HepG2 (cell line): ENCODE data around the gene SYNGR2. TPM values are rescaled to one million over a fixed set of nuclear protein-coding genes. Genes with fewer than 3 reads are reported as not detected.

Experiments
- ADNP ChIP-seq: sonication (generic); formaldehyde crosslinking; IDR thresholded peaks from 2 replicates; pipeline ENCODE4 v1.4.0; 2020; ENCODE audit warnings: missing genetic modification reagents
- KDM1A ChIP-seq: IDR thresholded peaks from 2 replicates; pipeline ENCODE4 v1.6.1; 2016; ENCODE audit warnings: missing compliant biosample characterization
- MYC ChIP-seq: sonication (generic); formaldehyde crosslinking; IDR thresholded peaks from 2 replicates; pipeline ENCODE4 v1.9.0; 2021; ENCODE audit warnings: missing genetic modification reagents, borderline replicate concordance
- SIN3A ChIP-seq: IDR thresholded peaks from 2 replicates; pipeline ENCODE4 v1.6.1; 2011; ENCODE audit warnings: low read depth, mild to moderate bottlenecking, control low read depth, low read length, borderline replicate concordance
- ZMYM3 ChIP-seq: sonication (generic); formaldehyde crosslinking; IDR thresholded peaks from 2 replicates; pipeline ENCODE4 v1.5.1; 2020; ENCODE audit warnings: mild to moderate bottlenecking, missing genetic modification reagents
- ZNF709 ChIP-seq: sonication (generic); formaldehyde crosslinking; IDR thresholded peaks from 2 replicates; pipeline ENCODE4 v1.5.0; 2020; ENCODE audit warnings: mild to moderate bottlenecking, missing genetic modification reagents
- ZNF879 ChIP-seq: sonication (generic); formaldehyde crosslinking; IDR thresholded peaks from 2 replicates; pipeline ENCODE4 v1.8.1; 2023; ENCODE audit warnings: missing genetic modification reagents
- polyA plus RNA-seq, 8 experiments: library from polyadenylated mRNA; depleted of rRNA in 3 of 8; stranded (reverse) in 7 of 8; unstranded in 1 of 8; fragments of >200 nt; fragmentation: Illumina TruSeq in 4 of 8; extraction: Trizol in 4 of 8; gene quantifications; 2 replicates each; pipeline versions ENCODE4 v1.2.1 to v1.2.3, GENCODE V29; 2011 to 2016; ENCODE audit warnings: low read depth in 4 of 8, missing spikeins in 1 of 8, mixed read lengths in 1 of 8; ENCODE audit not compliant: insufficient read depth in 1 of 8
- total RNA-seq, 5 experiments: library from RNA; depleted of rRNA; stranded (reverse); fragments of >200 nt; fragmentation: Illumina TruSeq; extraction: Trizol; gene quantifications; 2 replicates each; pipeline ENCODE4 v1.2.3, GENCODE V29; 2016; ENCODE audit warnings: low read depth in 1 of 5
- TF ChIP-seq, protein P1 (sequence below): sonication (generic); formaldehyde crosslinking; IDR thresholded peaks from 2 replicates; pipeline ENCODE4 v1.8.1; 2023; ENCODE audit warnings: mild to moderate bottlenecking, moderate library complexity, missing genetic modification reagents
- TF ChIP-seq, protein P2 (sequence below): sonication (generic); formaldehyde crosslinking; IDR thresholded peaks from 2 replicates; pipeline ENCODE4 v1.4.0; 2020; ENCODE audit warnings: missing genetic modification reagents

SYNGR2 gene
- total and polyA plus RNA-seq, 2 of the 13 experiments (the other 11 are each of a cell fraction or from before 2014, with no cell fraction given) = 46.7 to 170 TPM

DNA sequence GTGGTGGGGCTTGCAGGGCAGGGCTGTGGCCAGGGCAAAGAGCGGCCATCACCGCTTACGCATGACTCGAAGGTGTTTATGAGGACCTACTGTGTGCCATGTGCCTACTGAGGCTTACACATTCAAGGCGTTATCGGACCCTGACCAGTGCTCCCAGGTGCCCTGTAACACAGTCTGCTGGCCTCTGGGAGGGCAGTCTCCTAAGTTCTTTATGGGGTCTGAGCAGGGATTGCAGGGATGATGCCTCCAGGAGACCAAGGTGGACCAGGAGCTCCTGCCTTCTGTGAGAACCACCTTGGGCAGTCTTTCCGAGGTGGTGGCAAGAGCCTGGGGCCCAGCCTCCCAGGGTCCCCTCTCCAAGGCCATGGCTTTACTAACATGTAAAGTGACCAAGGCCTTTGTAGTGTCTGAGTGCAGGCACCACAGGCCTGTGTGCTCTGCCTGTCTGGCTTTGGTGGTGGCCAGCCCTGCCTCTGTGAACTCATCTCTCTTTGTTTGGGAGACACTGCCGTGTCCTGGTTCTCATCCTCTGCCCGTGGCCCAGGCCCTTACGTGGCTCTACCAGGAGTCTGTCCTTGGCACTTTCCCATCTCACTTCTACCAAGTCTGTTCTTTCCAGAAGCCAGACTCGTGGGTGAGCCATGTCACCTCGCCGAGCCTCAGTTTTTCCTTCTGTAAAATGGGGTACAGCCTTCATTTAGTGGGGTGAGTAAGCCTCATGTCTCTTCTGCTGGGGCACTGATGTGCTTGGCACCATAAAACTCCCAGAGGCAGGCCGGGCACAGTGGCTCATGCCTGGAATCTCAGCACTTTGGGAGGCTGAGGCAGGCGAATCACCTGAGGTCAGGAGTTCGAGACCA is 3.4 kb upstream of the SYNGR2 start (continued):
- TF ChIP-seq, protein P1, sequence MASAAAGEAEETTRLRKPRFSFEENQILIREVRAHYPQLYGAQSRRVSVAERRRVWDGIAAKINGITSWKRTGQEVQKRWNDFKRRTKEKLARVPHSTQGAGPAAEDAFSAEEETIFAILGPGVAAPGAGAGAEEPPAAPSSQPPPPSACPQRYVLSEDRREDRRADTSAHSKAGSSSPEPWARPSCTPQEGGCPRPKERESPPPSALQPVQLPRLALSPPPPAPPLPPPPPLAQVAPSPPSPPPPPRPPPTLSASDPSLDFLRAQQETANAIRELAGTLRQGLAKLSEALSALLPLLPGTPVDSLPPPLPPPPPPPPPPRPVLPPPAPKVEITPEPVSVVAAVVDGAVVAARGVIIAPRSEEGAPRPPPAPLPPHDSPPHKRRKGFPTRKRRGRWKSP (CRISPR knock-in tag) = no peak
- TF ChIP-seq, protein P2, sequence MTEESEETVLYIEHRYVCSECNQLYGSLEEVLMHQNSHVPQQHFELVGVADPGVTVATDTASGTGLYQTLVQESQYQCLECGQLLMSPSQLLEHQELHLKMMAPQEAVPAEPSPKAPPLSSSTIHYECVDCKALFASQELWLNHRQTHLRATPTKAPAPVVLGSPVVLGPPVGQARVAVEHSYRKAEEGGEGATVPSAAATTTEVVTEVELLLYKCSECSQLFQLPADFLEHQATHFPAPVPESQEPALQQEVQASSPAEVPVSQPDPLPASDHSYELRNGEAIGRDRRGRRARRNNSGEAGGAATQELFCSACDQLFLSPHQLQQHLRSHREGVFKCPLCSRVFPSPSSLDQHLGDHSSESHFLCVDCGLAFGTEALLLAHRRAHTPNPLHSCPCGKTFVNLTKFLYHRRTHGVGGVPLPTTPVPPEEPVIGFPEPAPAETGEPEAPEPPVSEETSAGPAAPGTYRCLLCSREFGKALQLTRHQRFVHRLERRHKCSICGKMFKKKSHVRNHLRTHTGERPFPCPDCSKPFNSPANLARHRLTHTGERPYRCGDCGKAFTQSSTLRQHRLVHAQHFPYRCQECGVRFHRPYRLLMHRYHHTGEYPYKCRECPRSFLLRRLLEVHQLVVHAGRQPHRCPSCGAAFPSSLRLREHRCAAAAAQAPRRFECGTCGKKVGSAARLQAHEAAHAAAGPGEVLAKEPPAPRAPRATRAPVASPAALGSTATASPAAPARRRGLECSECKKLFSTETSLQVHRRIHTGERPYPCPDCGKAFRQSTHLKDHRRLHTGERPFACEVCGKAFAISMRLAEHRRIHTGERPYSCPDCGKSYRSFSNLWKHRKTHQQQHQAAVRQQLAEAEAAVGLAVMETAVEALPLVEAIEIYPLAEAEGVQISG (CRISPR knock-in tag) = 0 out of 2 replicates have a peak, but pooled peaks have one; percentile 16
- TF ChIP-seq ZMYM3 (CRISPR knock-in tag) = peak; percentile 92
- no peak for TF ChIP-seq SIN3A
- TF ChIP-seq KDM1A (CRISPR knock-in tag) = 0 out of 2 replicates have a peak, but pooled peaks have one; percentile 51
- TF ChIP-seq ADNP (CRISPR knock-in tag) = 0 out of 2 replicates have a peak, but pooled peaks have one; percentile 35
- TF ChIP-seq MYC (CRISPR knock-in tag) = 0 out of 2 replicates have a peak, but pooled peaks have one; percentile 22
- no peak for TF ChIP-seq ZNF709
- TF ChIP-seq ZNF879 (CRISPR knock-in tag) = no peak
